Measurements from ENCODE around the gene CCND2.

CCND2 gene

GRCh38 chr12:4270831-4271716 is 2.5 kb upstream of the CCND2 start:
- H3K4me1 ChIP-seq (ENCODE audit: control insufficient read depth, insufficient read depth, low read length), result peaks cover 19% of the 10 kb centered on the region
- peaks cover 2% of the 10 kb centered on the region for H3K36me3 ChIP-seq (ENCODE audit: control insufficient read depth, insufficient read depth, low read length)
- no peaks in the 10 kb centered on the region for H3K9me3 ChIP-seq (ENCODE audit: control insufficient read depth, insufficient read depth, low read depth, low read length)
- peak overlapping the region; percentile 88 for H3K4me3 ChIP-seq (ENCODE audit: low read depth, low read length)
- peak overlapping the region; percentile 83 for H3K9ac ChIP-seq (ENCODE audit: low read length)
- peak overlapping the region; percentile 58; the same call in 1 of the 2 replicates for H3K27ac ChIP-seq (ENCODE audit: low read depth, low read length)
- peaks cover 65% of the 10 kb centered on the region for H3K27me3 ChIP-seq (ENCODE audit: control insufficient read depth, insufficient read depth, low read length)

DNA sequence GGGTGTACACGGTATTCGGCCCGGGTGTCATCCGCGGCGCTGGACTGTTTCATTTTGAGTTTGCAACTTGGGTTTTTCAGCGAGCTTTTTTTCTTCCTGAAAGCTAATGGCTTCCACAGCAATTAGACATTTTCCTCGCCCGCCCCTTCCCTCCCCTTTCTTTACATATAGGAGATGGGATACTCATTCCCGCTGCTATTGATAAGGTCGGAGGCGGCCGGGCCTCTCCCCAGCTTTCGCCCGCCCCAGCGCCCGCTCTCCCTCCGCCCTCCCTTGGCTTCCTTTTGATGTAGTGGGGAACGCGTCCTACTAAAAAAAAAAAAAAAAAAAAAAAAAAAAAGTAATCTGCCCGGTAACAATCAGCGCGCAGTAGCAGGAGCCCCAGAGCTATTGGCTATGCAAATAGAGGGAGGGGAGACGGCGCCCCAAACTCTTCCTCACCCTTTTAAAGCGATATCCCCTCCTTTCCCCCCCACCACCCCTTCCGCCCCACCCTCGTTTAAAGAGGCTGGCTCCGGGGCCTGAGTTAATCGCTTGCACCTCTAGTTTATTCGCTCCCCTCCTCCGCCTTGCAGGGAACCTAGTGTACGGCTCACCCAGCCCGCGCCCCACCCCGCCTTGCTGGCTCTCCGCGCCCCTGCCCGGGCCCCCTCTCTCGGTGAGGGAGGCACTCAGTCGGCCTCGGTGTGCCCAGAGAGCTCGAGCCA is 1.7 kb upstream of the CCND2 start:
- Histone ChIP-seq H3K27me3 (ENCODE audit: control insufficient read depth, insufficient read depth, low read length) (peaks cover 65% of the 10 kb centered on the region), H3K36me3 (ENCODE audit: control insufficient read depth, insufficient read depth, low read length) (peaks cover 9% of the 10 kb centered on the region), H3K27ac (ENCODE audit: low read depth, low read length) (peak overlapping the region; percentile 58; the same call in 1 of the 2 replicates), H3K9ac (ENCODE audit: low read length) (peak overlapping the region; percentile 83), H3K4me3 (ENCODE audit: low read depth, low read length) (peak overlapping the region; percentile 88), H3K9me3 (ENCODE audit: control insufficient read depth, insufficient read depth, low read depth, low read length) (no peaks in the 10 kb centered on the region), H3K4me1 (ENCODE audit: control insufficient read depth, insufficient read depth, low read length) (peaks cover 26% of the 10 kb centered on the region)

GRCh38 chr12:4272424-4273272 is 914 bp upstream of the CCND2 start:
- Histone ChIP-seq H3K4me1 (ENCODE audit: control insufficient read depth, insufficient read depth, low read length) (peaks cover 33% of the 10 kb centered on the region), H3K36me3 (ENCODE audit: control insufficient read depth, insufficient read depth, low read length) (peaks cover 16% of the 10 kb centered on the region), H3K27ac (ENCODE audit: low read depth, low read length) (peak overlapping the region; percentile 15; the same call in 1 of the 2 replicates), H3K27me3 (ENCODE audit: control insufficient read depth, insufficient read depth, low read length) (peaks cover 58% of the 10 kb centered on the region), H3K9ac (ENCODE audit: low read length) (peak overlapping the region; percentile 67), H3K4me3 (ENCODE audit: low read depth, low read length) (peak overlapping the region; percentile 88), H3K9me3 (ENCODE audit: control insufficient read depth, insufficient read depth, low read depth, low read length) (no peaks in the 10 kb centered on the region)

- Histone ChIP-seq H3K4me3 (ENCODE audit: low read depth, low read length) (peak overlapping the region; percentile 88), H3K27ac (ENCODE audit: low read depth, low read length) (no peak overlapping the region), H3K9me3 (ENCODE audit: control insufficient read depth, insufficient read depth, low read depth, low read length) (no peaks in the 10 kb centered on the region), H3K4me1 (ENCODE audit: control insufficient read depth, insufficient read depth, low read length) (peaks cover 39% of the 10 kb centered on the region), H3K9ac (ENCODE audit: low read length) (peak overlapping the region; percentile 67), H3K27me3 (ENCODE audit: control insufficient read depth, insufficient read depth, low read length) (peaks cover 52% of the 10 kb centered on the region), H3K36me3 (ENCODE audit: control insufficient read depth, insufficient read depth, low read length) (peaks cover 22% of the 10 kb centered on the region)
Observed at GRCh38 chr12:4273273-4273651, 300 bp upstream of the CCND2 start.

GRCh38 chr12:4274396-4275015 is 944 bp downstream of the CCND2 start:
- Histone ChIP-seq H3K4me1 (ENCODE audit: control insufficient read depth, insufficient read depth, low read length) (peaks cover 38% of the 10 kb centered on the region), H3K36me3 (ENCODE audit: control insufficient read depth, insufficient read depth, low read length) (peaks cover 35% of the 10 kb centered on the region), H3K27me3 (ENCODE audit: control insufficient read depth, insufficient read depth, low read length) (peaks cover 45% of the 10 kb centered on the region), H3K9me3 (ENCODE audit: control insufficient read depth, insufficient read depth, low read depth, low read length) (no peaks in the 10 kb centered on the region), H3K9ac (ENCODE audit: low read length) (peak overlapping the region; percentile 91), H3K4me3 (ENCODE audit: low read depth, low read length) (peak overlapping the region; percentile 88), H3K27ac (ENCODE audit: low read depth, low read length) (peak overlapping the region; percentile 92; the same call in 1 of the 2 replicates)

GRCh38 chr12:4275016-4275869 is 1.7 kb downstream of the CCND2 start:
- H3K27ac ChIP-seq (ENCODE audit: low read depth, low read length), result peak overlapping the region; percentile 92; the same call in 1 of the 2 replicates
- peaks cover 41% of the 10 kb centered on the region for H3K4me1 ChIP-seq (ENCODE audit: control insufficient read depth, insufficient read depth, low read length)
- peak overlapping the region; percentile 88 for H3K4me3 ChIP-seq (ENCODE audit: low read depth, low read length)
- peak overlapping the region; percentile 91 for H3K9ac ChIP-seq (ENCODE audit: low read length)
- H3K27me3 ChIP-seq (ENCODE audit: control insufficient read depth, insufficient read depth, low read length), result peaks cover 38% of the 10 kb centered on the region
- peaks cover 42% of the 10 kb centered on the region for H3K36me3 ChIP-seq (ENCODE audit: control insufficient read depth, insufficient read depth, low read length)
- no peaks in the 10 kb centered on the region for H3K9me3 ChIP-seq (ENCODE audit: control insufficient read depth, insufficient read depth, low read depth, low read length)

DNA sequence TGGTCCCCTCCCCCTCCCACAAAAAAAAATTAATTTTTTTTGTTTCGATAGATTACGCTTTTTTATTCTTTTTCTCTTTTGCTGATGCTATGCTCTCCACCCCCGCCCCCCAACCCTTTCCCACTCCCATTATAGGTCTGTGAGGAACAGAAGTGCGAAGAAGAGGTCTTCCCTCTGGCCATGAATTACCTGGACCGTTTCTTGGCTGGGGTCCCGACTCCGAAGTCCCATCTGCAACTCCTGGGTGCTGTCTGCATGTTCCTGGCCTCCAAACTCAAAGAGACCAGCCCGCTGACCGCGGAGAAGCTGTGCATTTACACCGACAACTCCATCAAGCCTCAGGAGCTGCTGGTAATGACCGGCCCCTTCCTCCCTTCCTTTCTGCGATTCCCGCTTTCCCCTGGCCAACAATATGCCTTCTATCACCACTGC is 2.3 kb downstream of the CCND2 start:
- Histone ChIP-seq H3K4me1 (ENCODE audit: control insufficient read depth, insufficient read depth, low read length) (peaks cover 43% of the 10 kb centered on the region), H3K9ac (ENCODE audit: low read length) (peak overlapping the region; percentile 91), H3K27me3 (ENCODE audit: control insufficient read depth, insufficient read depth, low read length) (peaks cover 32% of the 10 kb centered on the region), H3K4me3 (ENCODE audit: low read depth, low read length) (peak overlapping the region; percentile 88), H3K9me3 (ENCODE audit: control insufficient read depth, insufficient read depth, low read depth, low read length) (no peaks in the 10 kb centered on the region), H3K27ac (ENCODE audit: low read depth, low read length) (peak overlapping the region; percentile 92; the same call in 1 of the 2 replicates), H3K36me3 (ENCODE audit: control insufficient read depth, insufficient read depth, low read length) (peaks cover 48% of the 10 kb centered on the region)

- peaks cover 43% of the 10 kb centered on the region for H3K4me1 ChIP-seq (ENCODE audit: control insufficient read depth, insufficient read depth, low read length)
- peak overlapping the region; percentile 88 for H3K4me3 ChIP-seq (ENCODE audit: low read depth, low read length)
- H3K9me3 ChIP-seq (ENCODE audit: control insufficient read depth, insufficient read depth, low read depth, low read length), result no peaks in the 10 kb centered on the region
- H3K36me3 ChIP-seq (ENCODE audit: control insufficient read depth, insufficient read depth, low read length), result peaks cover 56% of the 10 kb centered on the region
- H3K27me3 ChIP-seq (ENCODE audit: control insufficient read depth, insufficient read depth, low read length), result peaks cover 24% of the 10 kb centered on the region
- no peak overlapping the region for H3K9ac ChIP-seq (ENCODE audit: low read length)
- H3K27ac ChIP-seq (ENCODE audit: low read depth, low read length), result no peak overlapping the region
Observed at GRCh38 chr12:4276524-4277204, 3.1 kb downstream of the CCND2 start.

GRCh38 chr12:4277205-4277543 is 3.6 kb downstream of the CCND2 start:
- Histone ChIP-seq H3K27me3 (ENCODE audit: control insufficient read depth, insufficient read depth, low read length) (peaks cover 22% of the 10 kb centered on the region), H3K4me1 (ENCODE audit: control insufficient read depth, insufficient read depth, low read length) (peaks cover 43% of the 10 kb centered on the region), H3K4me3 (ENCODE audit: low read depth, low read length) (no peak overlapping the region), H3K9me3 (ENCODE audit: control insufficient read depth, insufficient read depth, low read depth, low read length) (no peaks in the 10 kb centered on the region), H3K9ac (ENCODE audit: low read length) (no peak overlapping the region), H3K27ac (ENCODE audit: low read depth, low read length) (no peak overlapping the region), H3K36me3 (ENCODE audit: control insufficient read depth, insufficient read depth, low read length) (peaks cover 61% of the 10 kb centered on the region)
